H1 (cell line): ENCODE results near the gene MAGI2. TPM values are rescaled to one million over a fixed set of nuclear protein-coding genes. Genes with fewer than 3 reads are reported as not detected.
A peak's percentile ranks its signal among the peaks of the same experiment; 100 is the strongest.

Experiments
- CTCF ChIA-PET: fragments of 300-600 bp; sonication (Branson Sonifier 250); formaldehyde crosslinking; loops from one replicate; lab custom pipeline; 2021; ENCODE audit not compliant: partially characterized antibody; lab: Charles Lee
- POLR2A ChIA-PET: fragments of 300-600 bp; sonication (Branson Sonifier 250); formaldehyde crosslinking; loops from one replicate; lab custom pipeline; 2021; ENCODE audit warnings: inconsistent platforms; ENCODE audit not compliant: partially characterized antibody; lab: Charles Lee
- DNase-seq, 2 experiments: peaks; one replicate each; pipeline versions ENCODE4 v3.0.0 to v3.0.0-alpha.2; 2010 to 2022; ENCODE audit warnings: low spot score in 2 of 2, low read depth in 1 of 2, mixed read lengths in 1 of 2
- FAIRE-seq: peaks from 2 replicates; lab custom pipeline; 2011; peaks lifted over from hg19 to GRCh38; lab: Jason Lieb, UNC
- H2AFZ ChIP-seq: 2 replicates; pipeline ENCODE4 v1.8.1; 2012; ENCODE audit warnings: low read length, inconsistent platforms
- H2AK5ac ChIP-seq: 2 replicates; pipeline ENCODE4 v1.6.1; 2013; ENCODE audit warnings: low read depth, low read length
- H2BK120ac ChIP-seq: replicated peaks from 2 replicates; pipeline ENCODE3; 2013; ENCODE audit warnings: low read depth, low read length, inconsistent platforms
- H2BK12ac ChIP-seq: 2 replicates; pipeline ENCODE4 v1.6.1; 2013; ENCODE audit warnings: low read depth, low read length
- H2BK15ac ChIP-seq: 2 replicates; pipeline ENCODE4 v1.6.1; 2013; ENCODE audit warnings: low read length
- H2BK20ac ChIP-seq: 2 replicates; pipeline ENCODE4 v1.6.1; 2013; ENCODE audit warnings: low read length
- H2BK5ac ChIP-seq: 2 replicates; pipeline ENCODE4 v1.6.1; 2013; ENCODE audit warnings: low read depth, low read length
- H3K14ac ChIP-seq: 2 replicates; pipeline ENCODE4 v1.6.1; 2013; ENCODE audit warnings: inconsistent platforms; ENCODE audit not compliant: insufficient read length
- H3K18ac ChIP-seq: 2 replicates; pipeline ENCODE4 v1.6.1; 2013; ENCODE audit warnings: low read length; ENCODE audit errors: extremely low read depth
- H3K23ac ChIP-seq: 2 replicates; pipeline ENCODE4 v1.6.1; 2013; ENCODE audit warnings: inconsistent platforms; ENCODE audit not compliant: insufficient read length
- H3K23me2 ChIP-seq: 2 replicates; pipeline ENCODE4 v1.6.1; 2013; ENCODE audit warnings: low read depth, low read length
- H3K27ac ChIP-seq: 2 replicates; pipeline ENCODE4 v1.6.1; 2011; ENCODE audit warnings: low read depth, low read length, inconsistent platforms
- H3K27me3 ChIP-seq, 4 experiments: replicated peaks in 1 of 4; 1 replicate in 1 of 4; 2 replicates in 3 of 4; pipeline versions ENCODE4 v1.6.1 to v1.8.1; 2011 to 2013; ENCODE audit warnings: low read length in 3 of 4, mild to moderate bottlenecking in 3 of 4, inconsistent platforms in 2 of 4, mixed read lengths in 2 of 4, moderate library complexity in 1 of 4; ENCODE audit not compliant: control insufficient read depth in 3 of 4, insufficient read depth in 3 of 4; ENCODE audit errors: extremely low read depth in 1 of 4
- H3K36me3 ChIP-seq, 4 experiments: 2 replicates each; pipeline versions ENCODE4 v1.6.1 to v1.8.1; 2011 to 2013; ENCODE audit warnings: mild to moderate bottlenecking in 4 of 4, low read length in 3 of 4, moderate library complexity in 2 of 4, control low read depth in 1 of 4, inconsistent platforms in 1 of 4; ENCODE audit not compliant: insufficient read depth in 4 of 4, control insufficient read depth in 2 of 4
- H3K4ac ChIP-seq: replicated peaks from 2 replicates; pipeline ENCODE3; 2013; ENCODE audit warnings: low read length, low read depth, mixed read lengths, inconsistent platforms; ENCODE audit not compliant: insufficient read length
- H3K4me1 ChIP-seq, 4 experiments: replicated peaks in 1 of 4; 1 replicate in 1 of 4; 2 replicates in 3 of 4; pipeline versions ENCODE4 v1.6.1 to v1.8.1; 2011 to 2013; ENCODE audit warnings: low read length in 3 of 4, inconsistent platforms in 2 of 4, mixed read lengths in 1 of 4; ENCODE audit not compliant: insufficient read depth in 4 of 4, control insufficient read depth in 3 of 4
- H3K4me2 ChIP-seq, 2 experiments: 2 replicates each; pipeline versions ENCODE4 v1.6.1 to v1.8.1; 2011 to 2013; ENCODE audit warnings: low read depth in 2 of 2, low read length in 2 of 2, control low read depth in 1 of 2, inconsistent platforms in 1 of 2, mild to moderate bottlenecking in 1 of 2; ENCODE audit not compliant: insufficient read depth in 1 of 2
- H3K4me3 ChIP-seq, 4 experiments: fragments of 200-600, 300-600 bp in 1 of 4; sonication (generic), shearing (Covaris generic), sonication (Bioruptor Twin) in 1 of 4; 2 replicates each; pipeline versions ENCODE4 v1.5.1 to v1.8.1; 2011 to 2016; ENCODE audit warnings: low read length in 4 of 4, low read depth in 3 of 4, control low read depth in 2 of 4, inconsistent platforms in 2 of 4, mild to moderate bottlenecking in 2 of 4, mixed read lengths in 1 of 4, moderate library complexity in 1 of 4; ENCODE audit not compliant: insufficient read depth in 2 of 4; ENCODE audit errors: extremely low read depth in 1 of 4
- H3K56ac ChIP-seq: replicated peaks from 2 replicates; pipeline ENCODE3; 2013; ENCODE audit warnings: low read depth, mild to moderate bottlenecking, mixed read lengths, low read length, inconsistent platforms; ENCODE audit not compliant: insufficient read length
- H3K79me1 ChIP-seq: 2 replicates; pipeline ENCODE4 v1.6.1; 2013; ENCODE audit warnings: low read depth, low read length, control low read depth
- H3K79me2 ChIP-seq, 2 experiments: 2 replicates each; pipeline versions ENCODE4 v1.6.1 to v1.8.1; 2012 to 2013; ENCODE audit warnings: low read length in 2 of 2, mild to moderate bottlenecking in 2 of 2, inconsistent platforms in 1 of 2; ENCODE audit not compliant: insufficient read depth in 2 of 2, control insufficient read depth in 1 of 2
- H3K9ac ChIP-seq, 4 experiments: replicated peaks in 1 of 4; 1 replicate in 1 of 4; 2 replicates in 3 of 4; pipeline versions ENCODE4 v1.6.1 to v1.8.1; 2011 to 2013; ENCODE audit warnings: low read depth in 3 of 4, low read length in 3 of 4, control low read depth in 2 of 4, mild to moderate bottlenecking in 2 of 4, moderate library complexity in 2 of 4, inconsistent platforms in 1 of 4; ENCODE audit errors: extremely low read depth in 1 of 4
- H3K9me3 ChIP-seq, 2 experiments: 2 replicates each; pipeline versions ENCODE4 v1.6.1 to v1.8.1; 2012 to 2013; ENCODE audit warnings: mild to moderate bottlenecking in 2 of 2, moderate library complexity in 2 of 2, control low read depth in 1 of 2, inconsistent platforms in 1 of 2, low read depth in 1 of 2, low read length in 1 of 2, mixed read lengths in 1 of 2; ENCODE audit not compliant: insufficient read depth in 2 of 2
- H4K20me1 ChIP-seq, 2 experiments: replicated peaks in 1 of 2; 2 replicates each; pipeline versions ENCODE3 to v1.8.1; 2011 to 2013; ENCODE audit warnings: inconsistent platforms in 2 of 2, low read length in 2 of 2, mild to moderate bottlenecking in 1 of 2; ENCODE audit not compliant: insufficient read depth in 2 of 2, control insufficient read depth in 1 of 2
- H4K5ac ChIP-seq: 2 replicates; pipeline ENCODE4 v1.6.1; 2013; ENCODE audit warnings: low read length, low read depth, mixed read lengths, inconsistent platforms; ENCODE audit not compliant: insufficient read length
- H4K8ac ChIP-seq: 2 replicates; pipeline ENCODE4 v1.8.0; 2013; ENCODE audit warnings: mild to moderate bottlenecking, moderate library complexity, low read length, inconsistent platforms; ENCODE audit not compliant: insufficient read depth; ENCODE audit errors: extremely low read depth
- H4K91ac ChIP-seq: replicated peaks from 2 replicates; pipeline ENCODE3; 2013; ENCODE audit warnings: low read length, mixed read lengths, inconsistent platforms; ENCODE audit not compliant: insufficient read length
- ASH2L ChIP-seq: fragments of 200-600, 300-600 bp; sonication (generic); IDR thresholded peaks from one replicate; pipeline ENCODE4 v1.7.1; 2017; ENCODE audit warnings: low read length
- CREB1 ChIP-seq: IDR thresholded peaks from 2 replicates; pipeline ENCODE4 v1.6.1; 2012; ENCODE audit warnings: inconsistent platforms
- KDM1A ChIP-seq: fragments of 200-600, 300-600 bp; sonication (generic); IDR thresholded peaks from 2 replicates; pipeline ENCODE4 v1.7.1; 2016; ENCODE audit warnings: mild to moderate bottlenecking, low read length, borderline replicate concordance
- KDM4A ChIP-seq: IDR thresholded peaks from one replicate; pipeline ENCODE4 v1.7.1; 2012; ENCODE audit warnings: low read depth, mild to moderate bottlenecking, moderate library complexity, low read length, inconsistent platforms; ENCODE audit not compliant: severe bottlenecking
- PHF8 ChIP-seq: fragments of 200-600 bp; sonication (generic); conservative IDR thresholded peaks from 2 replicates; pipeline ENCODE4 v1.7.1; 2012; ENCODE audit warnings: low read depth, mild to moderate bottlenecking, inconsistent platforms, low read length, moderate library complexity
- RAD21 ChIP-seq, 2 experiments: IDR thresholded peaks in 1 of 2; conservative IDR thresholded peaks in 1 of 2; 2 replicates each; pipeline ENCODE4 v1.6.1; 2011; ENCODE audit warnings: low read depth in 2 of 2, low read length in 2 of 2, improper control_type of control experiment in 1 of 2, inconsistent platforms in 1 of 2, mild to moderate bottlenecking in 1 of 2, moderate library complexity in 1 of 2
- SIX5 ChIP-seq: IDR thresholded peaks from 2 replicates; pipeline ENCODE4 v1.6.1; 2011; ENCODE audit warnings: mild to moderate bottlenecking, low read depth, low read length
- SP1 ChIP-seq: IDR thresholded peaks from 2 replicates; pipeline ENCODE4 v1.6.1; 2011; ENCODE audit warnings: low read depth, low read length
- SP2 ChIP-seq: IDR thresholded peaks from 2 replicates; pipeline ENCODE4 v1.6.1; 2012; ENCODE audit warnings: mild to moderate bottlenecking, low read length, inconsistent platforms
- USF2 ChIP-seq: IDR thresholded peaks from 2 replicates; pipeline ENCODE4 v1.6.1; 2011; ENCODE audit warnings: low read length, improper control_type of control experiment
- WGBS, 2 experiments: shearing (Covaris generic) in 1 of 2; methylation state at CpG; one replicate each; pipeline versions ENCODE4 v1.1.6 to v1.1.7; 2013 to 2015; ENCODE audit warnings: low lambda C conversion rate in 2 of 2, mixed read lengths in 2 of 2, inconsistent platforms in 1 of 2, low coverage in 1 of 2, missing lambda C conversion rate in 1 of 2; ENCODE audit not compliant: insufficient replicate concordance in 2 of 2, insufficient coverage in 1 of 2, insufficient read length in 1 of 2; ENCODE audit errors: extremely low coverage in 1 of 2, missing lambda C conversion rate in 1 of 2; 5-methylcytosine and 5-hydroxymethylcytosine counted together
- polyA plus RNA-seq, 7 experiments: library from polyadenylated mRNA; depleted of rRNA in 3 of 7; stranded (reverse) in 5 of 7; unstranded in 2 of 7; fragments of >200 nt in 5 of 7; fragments of 200-250 nt in 2 of 7; gene quantifications; 1 replicate in 5 of 7; 2 replicates in 1 of 7; 4 replicates in 1 of 7; pipeline versions ENCODE4 v1.2.1 to v1.2.3, GENCODE V29; 2011 to 2013; ENCODE audit warnings: missing spikeins in 2 of 7, mixed read lengths in 2 of 7
- total RNA-seq: library from RNA; stranded (reverse); fragmentation: NEBNext Ultra II Directional; extraction: Animal tissue kit (Norgen Biotek cat#: 25700); gene quantifications from 2 replicates; pipeline ENCODE4 v1.2.1, GENCODE V29; 2021
- TF ChIP-seq, protein P1 (sequence below): IDR thresholded peaks from 2 replicates; pipeline ENCODE4 v1.6.1; 2012; ENCODE audit warnings: inconsistent platforms

MAGI2 gene
- total and polyA plus RNA-seq, 2 of the 8 experiments (the other 6 are each of a cell fraction or from before 2014, with no cell fraction given), result 6.0 to 27.3 TPM

DNA sequence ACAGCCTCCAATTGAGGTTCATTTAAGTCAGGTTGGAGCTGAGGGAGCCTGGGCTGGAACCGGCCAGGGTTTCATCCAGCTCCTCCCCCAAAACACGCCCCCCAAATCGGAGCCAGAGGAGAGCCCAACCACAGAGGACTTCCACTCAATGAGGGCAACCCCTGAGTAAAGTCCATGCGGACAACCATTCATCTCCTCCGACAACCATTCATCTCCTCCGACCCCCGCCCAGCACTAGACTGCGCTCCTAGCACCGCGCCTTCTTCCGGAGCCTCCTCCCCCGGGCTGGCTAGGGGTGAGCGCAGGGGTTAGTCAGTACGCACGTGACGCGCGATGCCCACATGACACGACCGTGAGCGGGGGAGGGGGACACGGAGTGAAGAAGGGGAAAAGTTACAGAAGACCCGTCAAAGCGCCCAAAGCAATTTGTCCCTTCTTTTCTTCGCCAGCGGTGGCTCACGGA, 1.4 kb downstream of the MAGI2 start:
- ChIA-PET CTCF (interaction anchor here (0.9 to 2.2 kb wide), 2 partner anchors 21 to 62 kb away, joined by 3 to 7 read pairs; no protein-coding TSS in a partner anchor), POLR2A (interaction anchor here (0.6 kb wide), 1 partner anchor 944 kb away, joined by 3 read pairs; no protein-coding TSS in a partner anchor)
- Histone ChIP-seq H3K9ac (no peak overlapping the region), H4K5ac (no peak overlapping the region), H3K79me2 (no peaks in the 10 kb centered on the region), H3K4me1 (peaks cover 0 to 6% (median under 1%) of the 10 kb centered on the region in 4 experiments; a peak in 4 of 7 replicates), H3K18ac (peak overlapping the region; percentile 5; the same call in 1 of the 2 replicates), H2BK5ac (no peak overlapping the region), H3K27me3 (peaks cover 19 to 61% (median 47%) of the 10 kb centered on the region in 4 experiments), H2BK120ac (no peak overlapping the region), H2BK20ac (no peak overlapping the region), H3K23ac (no peak overlapping the region), H3K23me2 (peaks cover 23% of the 10 kb centered on the region; the same call in 1 of the 2 replicates), H3K56ac (no peak overlapping the region), H4K20me1 (peaks cover 0 to 3% of the 10 kb centered on the region in 2 experiments), H2BK12ac (no peak overlapping the region), H3K27ac (no peak overlapping the region), H3K9me3 (no peaks in the 10 kb centered on the region), H4K8ac (no peak overlapping the region; the same call in 1 of the 2 replicates), H2BK15ac (no peak overlapping the region), H3K79me1 (no peaks in the 10 kb centered on the region), H4K91ac (no peak overlapping the region), H2AFZ (peak overlapping the region; percentile 60), H2AK5ac (no peak overlapping the region), H3K4me3 (peak overlapping the region; percentile 63 to 68 (median 64)), H3K4me2 (peak overlapping the region; percentile 96 to 99), H3K14ac (no peak overlapping the region), H3K36me3 (no peaks in the 10 kb centered on the region), H3K4ac (no peak overlapping the region)
- DNase-seq (peak; percentile 19 to 77), FAIRE-seq (no peak)
- 1% methylated on average over 21 of the region's 27 CpGs; no CpG with 5 or more reads in 1 of the 2 experiments for WGBS, 2 experiments
- TF ChIP-seq KDM4A (peak; percentile 61), SP2 (no peak), SIX5 (no peak), SP1 (no peak), USF2 (peak; percentile 89), RAD21 (IDR thresholded peaks at IDR 0.05 in 1 of 2, conservative IDR thresholded peaks at IDR 0.05 in 1 of 2; ENCODE audit: low read depth in 2 of 2, low read length in 2 of 2) (no peak), CREB1 (0 out of 2 replicates have a peak, but pooled peaks have one; percentile 42), ASH2L (peak; percentile 48), KDM1A (0 out of 2 replicates have a peak, but pooled peaks have one; percentile 48), PHF8 (no peak)
- TF ChIP-seq, protein P1, sequence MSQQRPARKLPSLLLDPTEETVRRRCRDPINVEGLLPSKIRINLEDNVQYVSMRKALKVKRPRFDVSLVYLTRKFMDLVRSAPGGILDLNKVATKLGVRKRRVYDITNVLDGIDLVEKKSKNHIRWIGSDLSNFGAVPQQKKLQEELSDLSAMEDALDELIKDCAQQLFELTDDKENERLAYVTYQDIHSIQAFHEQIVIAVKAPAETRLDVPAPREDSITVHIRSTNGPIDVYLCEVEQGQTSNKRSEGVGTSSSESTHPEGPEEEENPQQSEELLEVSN, result peak; percentile 54; the same call in 1 of the 2 replicates
